HG02840 (cell line): ENCODE measurements around the gene THAP9.

Experiments
- ATAC-seq: cut with Tn5 transposase; IDR thresholded peaks from one replicate; pipeline ENCODE4 v1.9.1; 2021; ENCODE audit warnings: mild to moderate bottlenecking, moderate library complexity, moderate number of reproducible peaks; ENCODE audit not compliant: unreplicated experiment, low FRiP score

The THAP9 gene

DNA sequence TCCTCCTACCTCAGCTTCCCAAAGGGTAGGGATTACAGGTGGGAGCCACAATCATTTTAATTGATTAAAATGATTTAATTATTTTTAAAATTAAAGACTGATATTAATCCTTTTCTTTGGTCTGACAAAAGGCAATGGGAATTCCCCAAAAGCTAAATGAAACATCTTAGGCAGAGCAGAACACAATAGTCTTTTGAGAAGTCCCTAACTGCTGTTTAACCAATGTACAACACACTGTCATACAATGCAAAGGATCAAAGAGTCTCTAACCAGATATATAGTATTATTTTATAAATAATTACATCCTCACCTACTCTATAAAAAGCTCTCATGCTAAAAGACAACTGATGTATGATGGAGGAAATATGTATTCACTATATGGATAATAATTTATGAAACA lies 47.0 kb downstream of the THAP9 start:
- ATAC-seq: no peak

- ATAC-seq: no peak
These were observed 48.2 kb downstream of the THAP9 start for GRCh38 chr4:82948647-82949204.

- ATAC-seq: no peak
These were observed 50.7 kb downstream of the THAP9 start for GRCh38 chr4:82951196-82951595.

DNA sequence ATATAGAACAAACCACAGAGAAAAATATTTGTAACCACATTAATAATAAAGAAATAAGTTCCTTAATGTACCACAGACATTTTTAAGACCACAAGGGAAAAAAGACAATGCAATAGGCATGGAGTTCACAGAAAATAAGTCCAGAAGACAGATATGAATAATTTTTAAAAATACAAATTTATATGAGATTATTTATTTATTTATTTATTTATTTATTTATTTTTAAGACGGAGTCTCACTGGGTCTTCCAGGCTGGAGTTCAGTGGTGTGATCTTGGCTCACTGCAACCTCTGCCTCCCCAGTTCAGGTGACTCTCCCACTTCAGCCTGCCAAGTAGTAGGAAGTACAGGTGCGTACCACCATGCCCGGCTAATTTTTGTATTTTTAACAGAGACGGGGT lies 53.7 kb downstream of the THAP9 start:
- no peak for ATAC-seq

DNA sequence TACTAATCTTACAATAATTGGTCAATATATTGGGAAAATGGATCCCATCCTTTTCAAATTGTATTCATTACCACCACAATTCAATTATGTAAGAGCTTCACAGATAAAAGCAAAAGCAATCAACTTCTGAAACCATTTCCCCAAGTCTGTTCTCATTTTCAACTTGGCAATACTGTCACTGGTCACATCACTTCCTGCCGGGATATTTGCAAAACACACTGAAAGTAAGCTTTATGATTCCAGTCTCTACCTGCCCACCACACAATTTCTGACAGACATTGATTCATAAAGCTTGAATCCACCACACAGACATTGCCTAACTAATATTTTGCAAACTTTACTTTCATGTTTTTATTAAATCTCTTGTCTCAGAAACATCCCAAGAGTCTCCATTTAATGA lies 56.5 kb downstream of the THAP9 start:
- ATAC-seq: no peak

DNA sequence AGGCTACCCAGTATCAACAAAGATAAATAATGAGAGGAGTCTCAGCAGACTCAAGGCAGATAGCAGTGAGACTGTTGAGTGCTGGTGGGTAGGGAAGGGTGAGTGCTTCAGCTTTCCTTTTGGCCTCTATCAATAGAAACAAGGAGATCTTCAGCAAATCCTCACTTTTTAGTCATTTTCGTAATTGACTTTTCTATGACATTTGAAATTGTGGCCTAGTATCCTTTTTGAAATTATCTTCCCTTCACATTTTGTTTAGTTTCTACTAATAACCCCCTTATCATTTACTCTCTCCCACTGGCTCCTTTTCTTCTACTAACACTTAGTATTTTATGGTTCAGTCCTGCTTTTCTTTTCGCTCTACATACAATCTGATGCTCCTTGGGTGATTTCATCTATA lies 65.2 kb downstream of the THAP9 start:
- no peak for ATAC-seq

DNA sequence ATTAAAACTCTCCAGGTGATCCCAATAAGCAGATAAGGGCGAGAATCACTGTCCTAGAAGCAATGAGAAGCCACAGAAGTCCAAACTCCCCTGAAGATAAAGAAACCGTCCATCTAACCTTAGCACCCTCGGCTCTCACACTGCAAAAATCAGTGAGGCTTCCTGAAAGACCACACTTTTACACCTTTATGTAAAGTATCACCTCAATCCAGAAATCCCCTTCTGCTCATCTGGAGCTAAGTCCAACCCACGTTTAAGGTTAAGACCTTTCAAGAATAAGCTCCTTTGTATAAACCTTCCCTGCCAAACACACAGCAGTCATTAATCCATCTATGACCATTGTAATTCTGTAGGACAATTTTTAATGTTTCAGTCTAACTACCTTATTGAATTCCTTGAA lies 68.4 kb downstream of the THAP9 start:
- no peak for ATAC-seq

DNA sequence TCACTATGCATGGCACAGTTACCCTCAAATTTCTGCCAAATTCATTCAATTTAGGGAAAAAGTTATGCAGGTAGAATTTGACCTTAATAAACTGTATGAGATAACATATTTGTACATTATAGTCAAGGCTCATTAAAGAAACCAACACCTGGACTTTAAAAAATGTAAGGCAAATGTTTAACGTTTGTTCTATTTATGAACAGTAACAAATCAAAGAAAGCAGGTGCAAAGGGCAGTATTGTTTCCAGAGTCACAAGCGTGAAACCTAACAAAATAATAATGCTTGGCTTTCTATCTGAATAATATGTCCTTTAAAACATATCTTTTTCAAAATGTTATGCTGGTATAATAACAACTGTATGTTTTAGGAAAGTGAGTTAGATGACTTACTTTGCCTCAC lies 68.9 kb downstream of the THAP9 start:
- ATAC-seq: no peak
